ENCODE data around the gene EIF5. TPM values are rescaled to one million over a fixed set of nuclear protein-coding genes. Genes with fewer than 3 reads are reported as not detected.

Gene EIF5
- total and polyA plus RNA-seq, 2 of the 8 experiments (the other 6 are each of a cell fraction or from before 2014, with no cell fraction given): 179 to 323 TPM

- TF ChIP-seq CHD7 (IDR thresholded peaks at IDR 0.05; ENCODE audit: insufficient replicate concordance, low read length) (no peak), RXRA (IDR thresholded peaks at IDR 0.05; ENCODE audit: insufficient read depth, low read depth, low read length) (no peak), ASH2L (IDR thresholded peaks at IDR 0.05; ENCODE audit: low read length) (no peak), SRF (IDR thresholded peaks at IDR 0.05; ENCODE audit: low read depth, low read length) (no peak), GABPA (IDR thresholded peaks at IDR 0.05; ENCODE audit: borderline replicate concordance, insufficient read depth, low read length) (no peak)
Measured at GRCh38 chr14:103349982-103350381, 15.9 kb downstream of the EIF5 start (continued).
